GM19438 (cell line): ENCODE measurements around the gene TTLL6.
"Not testable (repeated sequence)": the region's sequence is repeated elsewhere in the genome, so short reads cannot be mapped to it uniquely, and the experiment has no call there.

Source experiments
- ATAC-seq: cut with Tn5 transposase; IDR thresholded peaks from one replicate; pipeline ENCODE4 v1.9.1; 2021; ENCODE audit warnings: low read depth; ENCODE audit not compliant: unreplicated experiment

Gene TTLL6

GRCh38 chr17:48726114-48726915 is 90.7 kb downstream of the TTLL6 start:
- no peak for ATAC-seq

GRCh38 chr17:48725288-48726064 is 91.6 kb downstream of the TTLL6 start:
- no peak for ATAC-seq

- no peak for ATAC-seq
These were observed 92.1 kb downstream of the TTLL6 start for GRCh38 chr17:48725004-48725287.

GRCh38 chr17:48724251-48725003 is 92.6 kb downstream of the TTLL6 start:
- ATAC-seq, result no peak

GRCh38 chr17:48723423-48724250 is 93.4 kb downstream of the TTLL6 start:
- no peak for ATAC-seq

GRCh38 chr17:48722915-48723422 is 94.1 kb downstream of the TTLL6 start, which contains the start of gene PRAC2:
TSS of gene PRAC2 (plus strand) at chr17:48723185. CDS start at chr17:48724411, 1,226 bp downstream.
- ATAC-seq, result no peak

- no peak for ATAC-seq
These were observed 94.7 kb downstream of the TTLL6 start, which contains the start of gene PRAC1 for GRCh38 chr17:48722201-48722907. TSS of gene PRAC1 (minus strand) at chr17:48722518. CDS start at chr17:48722392, 126 bp downstream.

GRCh38 chr17:48721009-48721402 is 96.0 kb downstream of the TTLL6 start:
- ATAC-seq, result no peak

GRCh38 chr17:48720266-48721008 is 96.6 kb downstream of the TTLL6 start:
- no peak for ATAC-seq

GRCh38 chr17:48719642-48720265 is 97.3 kb downstream of the TTLL6 start:
- no peak for ATAC-seq

GRCh38 chr17:48718761-48719641 is 98.0 kb downstream of the TTLL6 start:
- no peak for ATAC-seq

- no peak for ATAC-seq
These were observed 98.7 kb downstream of the TTLL6 start for GRCh38 chr17:48718227-48718760.

- no peak for ATAC-seq
These were observed 99.4 kb downstream of the TTLL6 start for GRCh38 chr17:48717367-48718226.

GRCh38 chr17:48716549-48716948 is 100.5 kb downstream of the TTLL6 start:
- not testable (repeated sequence) for ATAC-seq

GRCh38 chr17:48715496-48716399 is 101.3 kb downstream of the TTLL6 start:
- ATAC-seq, result no peak
